ENCODE data around the gene RBFOX1.

RBFOX1 gene

DNA sequence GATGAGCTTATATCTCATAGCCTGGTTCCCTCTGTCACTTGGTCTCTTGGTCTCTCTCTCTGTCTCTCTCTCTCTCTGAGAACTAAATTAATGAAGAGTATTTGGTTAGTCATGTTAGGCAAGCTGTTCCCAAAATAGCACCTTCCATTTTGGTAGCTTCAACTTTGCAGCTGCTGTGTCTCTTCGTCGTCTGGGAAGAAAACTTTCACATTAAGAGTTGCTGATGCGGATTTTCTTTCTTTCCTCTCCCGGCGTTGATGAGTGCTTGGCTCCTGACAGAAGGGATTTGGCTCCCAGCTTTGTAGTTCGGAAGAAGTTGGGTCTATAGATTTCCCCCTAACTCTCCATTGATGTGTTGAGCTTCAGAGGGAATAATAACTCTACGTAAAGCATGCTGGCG lies at the start of gene RBFOX1:
Gene RBFOX1, plus strand, starts transcription at position 235 of the 400 bp plus-strand sequence.
- intact Hi-C loops (cut with DNase I): no loop called here
- DNase-seq: peak in 6 of 42 donors; percentile 11 to 51 (median 23)

DNA sequence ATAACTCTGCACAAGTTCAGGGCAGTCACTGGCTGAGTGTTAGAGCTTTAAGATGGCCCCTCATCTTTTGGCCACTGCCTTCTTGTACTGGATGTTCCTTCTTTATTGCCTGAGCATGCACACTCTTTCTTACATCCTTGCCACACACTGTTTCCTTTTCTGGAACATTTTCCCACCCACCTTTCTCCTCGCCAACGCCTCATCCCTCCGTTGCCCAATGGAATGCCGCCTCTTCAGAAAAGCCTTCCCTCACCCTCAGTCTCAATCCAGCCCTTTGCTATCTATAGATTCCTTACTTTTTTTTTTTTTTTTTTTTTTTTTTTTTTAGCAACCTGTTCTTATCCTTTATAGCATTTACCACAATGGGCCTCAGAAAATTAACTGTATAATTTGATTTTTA lies 47.9 kb upstream of the RBFOX1 start:
- intact Hi-C loops (cut with DNase I): no loop called here
- DNase-seq: peak in 27 of 42 donors; percentile 17 to 68 (median 39)

DNA sequence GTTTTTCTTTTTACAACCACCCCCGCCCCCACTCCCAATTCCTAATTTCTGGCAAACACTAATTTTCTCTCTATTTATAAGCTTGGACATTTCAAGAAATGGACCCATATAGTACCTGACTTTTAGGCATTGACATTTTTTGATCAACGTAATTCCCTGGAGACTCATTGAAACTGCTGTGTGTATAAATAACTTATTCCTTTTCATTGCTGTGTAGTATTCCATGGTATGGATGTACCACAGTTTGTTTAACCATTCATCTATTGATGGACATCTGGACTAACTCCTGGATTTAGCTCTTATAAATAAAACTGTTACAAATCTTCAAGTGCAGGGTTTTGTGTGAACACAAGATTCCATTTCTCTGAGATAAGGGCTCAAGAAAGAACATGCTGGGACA lies 47.1 kb upstream of the RBFOX1 start:
- intact Hi-C loops (cut with DNase I): no loop called here
- no peak for DNase-seq

DNA sequence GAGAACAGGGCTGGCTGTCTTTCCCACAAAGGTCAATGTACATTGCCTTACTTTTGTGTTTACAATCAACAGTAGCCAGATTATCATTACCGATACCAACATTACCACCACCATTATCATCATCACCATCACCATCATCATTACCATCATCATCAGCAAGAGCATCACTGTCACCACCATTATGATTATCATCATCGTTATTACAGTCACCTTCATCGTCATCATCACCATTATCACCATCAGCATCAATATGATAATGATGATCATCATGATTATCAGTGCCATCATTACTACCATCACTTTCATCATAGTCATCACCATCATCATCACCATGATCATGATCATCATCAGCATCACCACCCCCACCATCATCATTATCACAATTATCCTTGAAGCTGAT lies 43.3 kb upstream of the RBFOX1 start:
- intact Hi-C loops (cut with DNase I): no loop called here
- no peak for DNase-seq

DNA sequence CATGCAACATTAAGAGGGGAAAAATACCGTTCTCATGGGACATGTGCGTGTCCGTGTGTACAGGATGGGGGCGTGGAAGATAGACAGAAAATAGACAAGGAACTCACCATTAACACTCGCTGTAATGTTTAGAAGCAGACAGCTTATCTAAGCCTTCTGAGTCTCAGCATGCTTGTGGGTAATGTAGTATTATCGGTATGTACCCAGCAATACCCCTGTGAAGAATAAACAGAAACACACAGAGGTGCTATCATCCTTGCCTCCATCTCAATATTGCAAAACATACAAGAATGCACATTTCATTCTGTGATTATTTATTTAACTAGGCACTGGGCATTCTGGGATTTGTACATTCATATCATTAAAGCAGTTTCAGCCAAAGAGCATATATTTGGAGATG lies 42.0 kb upstream of the RBFOX1 start:
- intact Hi-C loops (cut with DNase I): no loop called here
- no peak for DNase-seq

DNA sequence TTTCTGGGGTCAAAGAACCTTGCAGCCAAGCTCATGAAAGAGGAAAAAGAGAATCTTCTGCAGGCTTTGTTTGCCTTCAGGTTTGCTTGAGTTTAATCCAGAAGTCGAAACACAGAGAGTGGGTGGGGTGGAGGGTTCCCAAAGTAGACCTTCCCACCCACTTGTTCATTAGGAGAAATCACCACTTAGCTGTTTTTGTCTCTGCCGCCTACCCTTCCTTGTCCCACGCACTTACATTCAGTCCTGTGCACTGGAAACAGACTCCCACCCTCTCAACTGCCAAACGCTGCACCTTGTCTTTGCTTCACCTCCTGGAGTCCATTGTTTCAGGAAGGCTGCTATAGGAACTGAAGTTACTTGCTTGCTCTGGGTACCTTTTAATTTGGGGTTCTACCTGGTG lies 38.6 kb upstream of the RBFOX1 start:
- peak in 14 of 42 donors; percentile 9 to 60 (median 32) for DNase-seq

DNA sequence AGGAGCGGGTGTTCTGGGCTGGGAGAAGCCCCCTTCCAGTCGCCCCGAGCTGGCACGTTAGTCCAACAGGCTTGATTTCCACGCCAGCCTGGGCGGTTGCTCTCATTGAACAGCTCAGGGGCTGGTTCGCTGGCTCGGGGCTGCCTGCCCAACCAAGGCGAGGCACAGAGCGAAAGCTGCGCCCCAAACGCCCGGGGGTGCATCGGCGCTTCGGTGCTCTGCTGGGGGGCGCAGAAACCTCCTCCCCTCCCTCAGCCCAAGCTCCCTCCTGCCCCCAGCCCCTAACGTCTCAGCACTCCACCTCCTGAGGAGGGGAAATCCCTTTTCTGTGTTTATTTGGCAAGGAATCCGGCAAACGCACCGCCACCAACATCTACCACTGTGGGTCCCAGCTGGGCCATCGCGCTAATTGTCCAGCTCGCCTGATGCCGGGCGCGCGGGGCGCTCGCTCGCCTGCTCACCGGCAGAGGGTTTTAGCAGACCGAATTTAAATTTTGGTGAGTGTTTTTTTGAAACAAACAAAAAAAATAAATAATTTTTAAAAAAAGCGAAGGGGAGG lies 29.5 kb upstream of the RBFOX1 start:
- intact Hi-C loops (cut with DNase I): no loop called here
- peak in 37 of 42 donors; percentile 13 to 68 (median 39) for DNase-seq

More for the DNA sequence above, 38.6 kb upstream of the RBFOX1 start:
- intact Hi-C loops (cut with DNase I): no loop called here

DNA sequence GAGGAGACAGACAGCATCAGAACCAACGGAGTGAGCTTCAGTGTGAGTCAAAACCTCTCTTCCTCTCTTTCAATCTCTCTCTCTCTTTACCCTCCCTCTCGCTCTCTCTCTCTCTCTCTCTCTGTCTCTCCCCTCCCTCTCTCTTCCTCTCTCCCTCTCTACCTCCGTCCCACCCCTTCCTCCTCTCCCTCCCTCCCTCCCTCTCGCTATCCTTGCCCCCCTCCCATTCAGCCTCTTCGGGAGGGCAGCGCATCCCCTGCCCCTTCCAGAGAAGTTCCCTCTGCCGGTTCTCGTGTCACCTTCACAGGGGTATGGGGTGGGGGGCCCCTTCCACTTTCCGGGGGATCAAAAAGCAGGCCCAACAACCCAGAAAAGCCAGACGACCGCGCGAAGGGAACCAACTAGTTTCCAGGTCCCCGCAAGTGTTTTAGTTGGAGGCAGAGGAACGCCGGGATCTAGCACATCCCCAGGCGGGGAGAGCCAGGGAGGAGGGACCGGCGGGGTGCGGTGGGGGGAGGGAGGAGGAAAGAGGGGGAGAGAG lies 28.9 kb upstream of the RBFOX1 start:
- DNase-seq: peak in 32 of 42 donors; percentile 14 to 71 (median 46)
- intact Hi-C loops (cut with DNase I): no loop called here

DNA sequence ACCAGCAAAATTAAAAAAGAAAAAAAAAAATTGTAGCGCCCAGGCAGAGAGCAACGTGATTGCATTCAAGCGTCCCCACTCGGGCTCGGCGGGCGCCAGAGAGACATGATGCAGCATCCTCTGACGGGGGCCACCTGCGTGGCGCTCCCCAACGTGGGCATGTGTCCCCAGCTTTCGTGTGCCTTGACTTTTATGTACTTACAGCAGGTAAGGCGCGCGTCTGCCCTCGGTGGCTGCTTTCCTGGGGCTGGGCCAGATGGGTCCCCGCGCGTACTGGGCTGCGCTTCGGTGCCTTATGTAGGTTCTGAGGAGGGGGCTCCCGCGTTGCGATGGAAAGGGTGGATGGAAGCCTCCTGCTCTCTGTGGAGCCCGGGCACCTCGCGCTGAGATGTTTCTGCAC lies 28.4 kb upstream of the RBFOX1 start:
- DNase-seq: peak in 30 of 42 donors; percentile 11 to 70 (median 37)
- intact Hi-C loops (cut with DNase I): no loop called here

DNA sequence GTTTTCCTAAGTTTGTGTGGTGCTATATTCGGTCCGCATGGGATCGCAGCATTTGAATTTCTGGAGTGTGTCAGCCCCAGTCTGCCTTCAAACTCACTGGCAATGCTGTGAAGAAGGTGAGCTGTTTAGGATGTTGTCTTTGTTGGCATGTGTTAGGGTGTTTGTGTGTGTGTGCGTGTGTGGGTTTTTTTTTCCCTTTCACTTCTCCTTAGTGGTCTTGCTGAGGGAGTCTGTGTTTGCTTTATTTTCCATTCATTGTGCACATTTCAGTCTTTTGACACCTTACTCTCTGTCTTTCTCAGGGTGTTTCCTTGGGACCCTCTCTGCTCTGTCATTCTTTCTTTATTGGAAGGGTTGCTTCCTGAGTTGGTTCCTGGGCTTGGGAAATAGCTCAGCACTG lies 27.7 kb upstream of the RBFOX1 start:
- peak in 1 of 42 donors; percentile 30 for DNase-seq
- intact Hi-C loops (cut with DNase I): no loop called here

DNA sequence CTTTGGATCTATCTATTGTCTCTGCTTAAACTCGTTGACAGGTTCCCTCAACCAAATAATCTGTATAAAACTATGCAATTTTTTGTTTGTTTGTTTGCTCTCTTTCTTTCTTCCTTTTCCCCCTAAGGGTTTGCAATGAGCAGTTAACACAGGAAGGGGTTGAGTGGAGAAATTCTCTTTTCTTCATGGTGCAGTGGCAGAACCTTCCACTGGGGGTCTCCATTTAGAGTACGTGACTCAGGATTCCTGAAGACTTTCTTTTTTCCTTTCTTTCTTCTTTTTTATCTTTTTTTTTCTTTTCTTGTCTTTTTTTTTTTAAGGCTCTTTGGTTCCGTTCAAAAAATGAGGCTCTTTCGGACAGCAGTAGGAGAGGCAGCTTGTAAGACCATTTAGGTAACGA lies 19.5 kb upstream of the RBFOX1 start:
- intact Hi-C loops (cut with DNase I): no loop called here

DNA sequence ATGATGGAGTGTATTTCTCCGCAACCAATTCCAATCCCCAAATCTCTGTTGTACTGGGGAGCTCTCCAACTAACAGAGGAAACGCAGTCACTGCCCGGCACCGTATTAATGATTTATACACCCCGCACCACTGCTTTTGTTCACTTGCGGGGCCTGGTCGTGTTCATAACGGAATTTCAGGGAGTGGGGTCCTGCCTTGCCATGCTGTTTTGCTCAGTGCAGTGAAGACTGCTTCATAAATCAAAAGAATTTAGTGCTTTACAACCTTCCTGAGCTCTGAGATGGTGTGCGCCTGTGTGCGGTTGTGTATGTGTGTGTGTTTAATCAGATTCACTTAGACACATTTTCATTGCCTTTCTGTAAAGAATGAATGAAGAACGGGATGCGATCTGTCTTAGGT lies 18.5 kb upstream of the RBFOX1 start:
- intact Hi-C loops (cut with DNase I): no loop called here
- no peak for DNase-seq

More for the DNA sequence above, 19.5 kb upstream of the RBFOX1 start:
- DNase-seq: peak in 5 of 42 donors; percentile 15 to 63 (median 33)

DNA sequence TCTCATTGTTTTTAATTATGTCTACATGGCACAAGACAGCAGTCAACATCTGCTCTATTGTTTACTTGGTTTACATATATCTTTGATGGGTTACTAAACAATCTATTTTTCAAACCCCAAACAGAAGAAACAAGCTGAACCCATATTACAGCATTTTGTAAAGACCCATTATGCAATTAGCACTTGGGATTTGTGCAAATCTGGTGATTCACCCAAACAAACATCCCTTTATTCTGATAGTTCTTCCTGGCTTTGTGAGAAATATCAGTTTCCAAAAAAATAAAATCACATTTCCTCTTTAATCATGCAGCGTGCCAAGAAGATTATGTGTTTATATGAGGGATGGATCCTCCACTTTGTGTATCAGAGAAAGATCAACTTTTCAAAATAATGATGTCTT lies 16.8 kb upstream of the RBFOX1 start:
- no peak for DNase-seq
- intact Hi-C loops (cut with DNase I): no loop called here

DNA sequence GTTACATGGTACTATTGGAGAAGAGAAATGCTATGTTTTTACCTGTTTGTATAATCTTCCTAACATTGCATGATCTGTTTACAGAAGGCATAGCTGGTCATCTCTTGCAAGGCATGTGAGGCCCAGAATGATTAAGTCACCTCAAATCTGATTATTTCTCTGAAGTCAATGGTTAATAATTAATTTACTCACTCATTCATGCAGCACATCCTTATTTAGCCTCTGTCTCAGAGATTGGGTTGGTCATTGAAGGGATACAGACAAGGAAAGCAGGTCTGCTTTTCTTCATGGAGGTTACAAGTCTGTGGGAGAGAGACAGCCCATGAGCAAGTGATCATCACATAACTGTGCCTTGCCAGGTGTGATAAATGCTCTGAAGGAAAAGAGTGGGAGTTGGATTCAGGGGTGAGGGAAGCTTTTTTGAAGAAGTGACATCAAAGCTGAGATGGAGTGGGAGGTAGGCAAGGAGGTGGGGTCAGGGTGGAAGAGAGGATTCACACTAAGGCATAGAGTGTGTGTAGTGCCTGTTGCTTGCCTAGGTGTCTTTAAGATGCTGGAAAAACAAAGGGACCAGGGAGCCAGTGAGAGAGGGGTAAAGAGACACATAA lies 16.3 kb upstream of the RBFOX1 start:
- intact Hi-C loops (cut with DNase I): no loop called here
- DNase-seq: peak in 18 of 42 donors; percentile 8 to 79 (median 40)

DNA sequence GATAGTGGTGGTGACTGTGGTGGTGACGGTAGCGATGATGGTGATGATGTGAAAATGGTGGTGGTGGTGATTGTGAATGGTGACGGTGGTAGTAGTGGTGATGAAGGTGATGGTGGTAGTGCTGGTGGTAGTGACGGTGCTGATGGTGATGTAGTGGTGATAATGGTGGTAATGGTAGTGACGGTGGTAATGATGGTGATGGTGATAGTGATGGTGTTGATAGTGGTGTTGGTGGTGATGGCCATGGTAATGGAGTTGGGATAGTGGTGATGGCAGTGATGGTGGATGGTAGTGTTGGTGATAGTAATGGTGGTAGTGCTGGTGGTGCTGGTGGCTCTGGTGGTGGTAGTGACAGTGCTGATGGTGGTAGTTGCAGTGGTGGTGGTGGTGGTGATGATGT lies 14.7 kb upstream of the RBFOX1 start:
- no peak for DNase-seq
- intact Hi-C loops (cut with DNase I): no loop called here

DNA sequence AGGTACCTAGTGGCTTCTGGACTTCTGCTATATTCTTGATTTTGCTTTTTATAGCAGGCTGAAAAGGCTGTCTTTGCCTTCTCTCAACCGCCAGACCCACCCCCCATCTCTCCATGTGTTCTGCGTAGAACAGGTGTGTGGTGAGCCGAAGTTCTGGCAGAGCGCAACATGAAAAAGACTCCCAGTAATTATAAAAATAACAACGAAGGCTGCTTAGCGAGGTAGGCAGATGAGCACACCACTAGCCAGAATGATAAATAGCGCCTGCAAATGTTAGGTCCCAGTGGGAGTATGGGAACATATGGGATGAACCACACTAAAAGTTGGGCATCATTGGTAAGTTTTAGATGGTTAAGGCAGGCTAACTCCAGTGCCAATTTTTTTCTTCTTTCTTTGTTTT lies 14.0 kb upstream of the RBFOX1 start:
- intact Hi-C loops (cut with DNase I): no loop called here
- no peak for DNase-seq

DNA sequence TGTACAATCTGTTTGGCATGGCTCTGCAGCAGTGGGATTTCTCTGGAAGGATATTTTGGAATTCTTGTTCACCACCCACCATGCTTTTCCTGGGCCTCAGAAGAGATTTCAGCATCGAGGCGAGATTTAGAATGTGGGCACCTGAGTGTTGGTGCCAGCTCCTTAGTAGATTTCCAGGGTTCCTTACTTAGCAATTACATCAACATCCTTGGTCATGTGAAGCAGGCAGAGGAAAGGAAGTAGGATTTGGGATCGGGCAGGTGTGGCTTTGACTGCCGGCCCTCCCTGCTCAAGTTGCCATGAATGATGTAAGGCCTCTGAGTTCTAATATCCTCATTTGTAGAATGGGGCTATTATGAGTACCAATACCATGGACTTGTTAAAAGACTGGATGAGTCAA lies 13.1 kb upstream of the RBFOX1 start:
- intact Hi-C loops (cut with DNase I): no loop called here
- DNase-seq: no peak

DNA sequence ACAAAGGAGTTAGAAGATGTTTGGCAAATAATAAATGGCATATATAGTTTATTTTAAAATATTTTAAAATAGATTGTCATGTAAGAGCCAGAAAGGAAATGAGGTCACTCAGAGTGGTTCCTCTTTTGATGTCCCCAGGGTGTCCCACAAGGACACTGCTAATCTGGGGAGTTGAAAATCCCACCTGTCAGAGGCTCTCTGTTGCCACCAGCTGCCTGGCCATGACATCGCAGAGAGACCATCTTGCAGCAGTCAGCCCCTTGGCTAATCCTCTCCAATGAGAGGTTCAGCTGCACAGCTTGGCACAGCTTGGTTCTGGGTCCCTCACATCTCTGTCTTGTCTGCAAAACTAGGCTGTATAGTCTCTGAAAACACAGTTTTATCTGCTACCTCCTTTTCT lies 11.0 kb upstream of the RBFOX1 start:
- intact Hi-C loops (cut with DNase I): no loop called here
- no peak for DNase-seq

DNA sequence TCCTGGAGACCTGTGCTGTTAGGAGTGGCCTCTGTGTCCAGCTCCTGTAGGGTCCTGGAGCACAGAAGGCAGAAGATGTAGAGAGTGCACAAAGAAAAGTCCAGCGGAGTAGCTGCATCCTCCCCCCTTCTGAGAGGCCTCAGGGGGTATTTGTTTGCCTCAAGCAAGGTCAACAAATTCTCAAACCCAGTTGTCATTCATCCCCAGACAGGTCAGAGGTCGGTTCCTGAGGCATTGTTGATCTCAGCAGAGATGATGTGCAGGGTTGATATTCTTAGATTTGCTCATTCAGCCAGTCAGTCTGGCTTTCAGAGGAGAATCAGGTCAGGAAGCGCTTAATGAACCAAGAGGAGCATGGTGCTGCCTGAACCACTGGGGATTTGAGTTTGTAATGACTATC lies 8.3 kb upstream of the RBFOX1 start:
- intact Hi-C loops (cut with DNase I): no loop called here
- DNase-seq: no peak

DNA sequence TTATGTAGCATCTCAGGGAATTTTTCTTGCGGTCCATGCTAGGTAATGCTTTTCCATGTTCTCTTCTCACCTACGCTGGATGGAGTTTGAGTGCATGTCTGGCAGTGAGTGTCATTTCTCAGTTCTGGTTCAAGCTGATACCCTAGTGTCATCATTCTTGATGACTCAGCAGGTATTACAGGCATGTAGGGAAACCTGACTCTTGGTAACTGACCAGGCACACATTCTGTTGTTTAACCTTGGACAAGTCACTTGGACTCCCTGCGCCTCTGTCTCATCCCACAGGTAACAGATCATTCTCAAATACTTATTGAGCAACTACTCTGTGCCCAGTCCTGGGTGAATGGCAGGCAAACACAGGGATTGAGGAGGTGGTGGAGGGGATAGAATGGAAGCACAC lies 6.8 kb upstream of the RBFOX1 start:
- DNase-seq: no peak
- intact Hi-C loops (cut with DNase I): no loop called here

DNA sequence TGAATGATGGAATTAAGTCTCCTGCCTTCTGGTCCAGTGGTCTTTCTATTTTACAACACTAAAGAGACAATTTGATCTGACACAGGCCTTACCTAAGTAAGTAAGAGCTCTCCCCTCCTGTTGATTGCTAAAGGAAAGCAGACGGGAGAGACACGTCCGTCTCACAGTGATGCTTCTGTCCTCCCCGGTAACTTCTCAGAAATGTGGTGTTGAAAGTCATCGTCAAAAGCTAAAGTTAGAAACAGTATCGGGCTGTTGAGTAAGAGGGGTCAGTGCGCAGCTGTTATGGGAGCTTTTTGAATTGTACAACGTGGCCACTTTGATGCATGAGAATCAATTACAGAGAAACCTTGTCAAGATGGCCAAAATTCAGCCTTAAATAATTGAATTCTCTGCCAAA lies 1.9 kb upstream of the RBFOX1 start:
- intact Hi-C loops (cut with DNase I): no loop called here

More for the DNA sequence above, 1.9 kb upstream of the RBFOX1 start:
- DNase-seq: no peak

All from head of caudate nucleus (tissue), 42 donors.